ENCODE results near the gene SLC9A5.
A peak's percentile ranks its signal among the peaks of the same experiment; 100 is the strongest.

SLC9A5 gene, protein sequence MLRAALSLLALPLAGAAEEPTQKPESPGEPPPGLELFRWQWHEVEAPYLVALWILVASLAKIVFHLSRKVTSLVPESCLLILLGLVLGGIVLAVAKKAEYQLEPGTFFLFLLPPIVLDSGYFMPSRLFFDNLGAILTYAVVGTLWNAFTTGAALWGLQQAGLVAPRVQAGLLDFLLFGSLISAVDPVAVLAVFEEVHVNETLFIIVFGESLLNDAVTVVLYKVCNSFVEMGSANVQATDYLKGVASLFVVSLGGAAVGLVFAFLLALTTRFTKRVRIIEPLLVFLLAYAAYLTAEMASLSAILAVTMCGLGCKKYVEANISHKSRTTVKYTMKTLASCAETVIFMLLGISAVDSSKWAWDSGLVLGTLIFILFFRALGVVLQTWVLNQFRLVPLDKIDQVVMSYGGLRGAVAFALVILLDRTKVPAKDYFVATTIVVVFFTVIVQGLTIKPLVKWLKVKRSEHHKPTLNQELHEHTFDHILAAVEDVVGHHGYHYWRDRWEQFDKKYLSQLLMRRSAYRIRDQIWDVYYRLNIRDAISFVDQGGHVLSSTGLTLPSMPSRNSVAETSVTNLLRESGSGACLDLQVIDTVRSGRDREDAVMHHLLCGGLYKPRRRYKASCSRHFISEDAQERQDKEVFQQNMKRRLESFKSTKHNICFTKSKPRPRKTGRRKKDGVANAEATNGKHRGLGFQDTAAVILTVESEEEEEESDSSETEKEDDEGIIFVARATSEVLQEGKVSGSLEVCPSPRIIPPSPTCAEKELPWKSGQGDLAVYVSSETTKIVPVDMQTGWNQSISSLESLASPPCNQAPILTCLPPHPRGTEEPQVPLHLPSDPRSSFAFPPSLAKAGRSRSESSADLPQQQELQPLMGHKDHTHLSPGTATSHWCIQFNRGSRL

DNA sequence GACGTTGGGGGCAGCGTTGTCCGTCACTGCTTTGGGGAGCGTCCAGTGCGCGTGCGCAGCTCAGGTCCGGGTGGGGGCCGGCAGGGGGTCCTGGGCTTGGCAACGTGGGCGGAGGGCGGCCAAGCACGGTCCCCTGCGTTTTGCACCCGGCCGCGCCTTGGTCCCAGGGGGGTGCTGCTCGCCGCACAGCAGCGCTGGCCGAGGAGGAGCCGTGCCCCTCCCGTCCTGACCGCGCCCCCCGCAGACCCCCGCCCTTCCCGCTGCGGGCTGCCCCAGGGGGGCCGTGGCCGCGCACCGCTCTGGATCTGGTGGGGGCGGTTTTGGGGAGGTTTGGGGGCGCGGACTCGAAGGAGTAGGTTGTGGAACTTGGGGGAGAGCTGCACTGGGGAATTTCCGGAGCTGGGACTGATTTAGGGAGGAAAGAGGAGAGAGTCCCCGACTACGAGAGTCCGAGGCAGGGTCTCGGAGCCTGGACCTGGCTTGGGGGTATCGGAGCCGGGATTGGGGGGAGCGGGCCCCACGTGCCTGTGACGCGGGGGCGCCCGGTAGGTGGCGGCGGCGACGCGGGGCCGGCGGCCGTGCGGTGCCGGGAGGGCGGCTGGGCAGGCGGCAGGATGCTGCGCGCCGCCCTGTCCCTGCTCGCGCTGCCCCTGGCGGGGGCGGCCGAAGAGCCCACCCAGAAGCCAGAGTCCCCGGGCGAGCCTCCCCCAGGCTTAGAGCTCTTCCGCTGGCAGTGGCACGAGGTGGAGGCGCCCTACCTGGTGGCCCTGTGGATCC lies at the start of gene SLC9A5:
TSS of gene SLC9A5 (plus strand) at position 579 of the 777 bp plus-strand sequence. CDS start at position 615, 36 bp downstream.
- peak within 1 kb of the TSS; percentile 68 for H3K4me3 ChIP-seq (ENCODE audit: insufficient read length, low read depth)
- TF ChIP-seq YY1 (IDR thresholded peaks at IDR 0.05; ENCODE audit: insufficient read depth, insufficient read length) (no peak), ZNF274 (IDR thresholded peaks at IDR 0.05; ENCODE audit: low read depth, low read length) (no peak)

DNA sequence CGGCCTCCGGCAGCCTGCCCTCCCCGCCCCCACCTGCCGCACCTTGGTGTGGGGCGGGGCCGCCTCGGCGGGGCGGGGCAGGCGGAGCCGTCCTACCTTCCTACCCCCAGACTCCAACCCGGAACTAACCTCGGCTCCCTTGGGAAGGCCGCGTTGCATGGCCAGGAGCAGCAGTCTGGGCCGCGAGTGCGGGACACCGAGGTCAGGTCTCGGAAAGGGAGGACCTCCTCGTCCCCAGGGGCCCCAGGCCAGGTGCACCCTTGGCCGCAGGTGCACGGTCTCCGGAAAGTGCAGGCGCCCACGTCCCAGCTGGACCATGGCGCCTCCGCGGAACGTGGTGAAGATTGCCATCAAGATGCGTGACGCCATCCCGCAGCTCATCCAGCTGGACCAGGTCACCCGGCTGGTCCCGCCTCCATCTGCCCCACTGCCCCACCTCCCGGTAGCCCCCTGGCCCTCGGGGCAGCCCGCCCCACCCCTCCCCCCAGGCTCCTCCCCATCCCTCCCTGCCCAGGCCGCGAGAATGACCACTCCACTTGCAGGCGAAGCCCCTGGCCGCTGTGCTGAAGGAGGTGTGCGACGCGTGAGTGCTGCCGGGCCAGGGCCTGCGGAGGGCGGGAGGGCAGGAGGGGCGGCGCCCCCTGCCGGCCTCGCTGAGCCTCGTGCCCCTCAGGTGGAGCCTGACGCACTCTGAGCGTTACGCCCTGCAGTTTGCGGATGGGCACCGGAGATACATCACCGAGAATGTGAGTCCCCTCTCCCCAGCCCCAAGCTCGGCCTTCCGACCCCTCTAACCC lies 49.6 kb upstream of the SLC9A5 start, which contains the start of gene ELMO3:
TSS of gene ELMO3 (plus strand) at position 121 of the 797 bp plus-strand sequence. CDS start at position 317, 196 bp downstream.
- Histone ChIP-seq H3K36me3 (ENCODE audit: insufficient read depth, insufficient read length, low read length) (peaks cover 94% of the 10 kb centered on the region), H3K27me3 (ENCODE audit: insufficient read depth, insufficient read length) (no peaks in the 10 kb centered on the region), H3K9ac (ENCODE audit: insufficient read length, low read depth) (peak within 1 kb of the TSS; percentile 32), H3K4me1 (ENCODE audit: insufficient read depth, insufficient read length) (no peaks in the 10 kb centered on the region), H3K9me3 (ENCODE audit: insufficient read depth, low read length) (no peaks in the 10 kb centered on the region), H3K4me3 (ENCODE audit: insufficient read length, low read depth) (no peak within 1 kb of the TSS)
- DNase-seq (ENCODE audit: low read depth, low spot score): no peak
- TF ChIP-seq SUZ12 (IDR thresholded peaks at IDR 0.05; ENCODE audit: extremely low read depth, insufficient read depth, insufficient read length) (no peak), YY1 (IDR thresholded peaks at IDR 0.05; ENCODE audit: insufficient read depth, insufficient read length) (no peak), ZNF274 (IDR thresholded peaks at IDR 0.05; ENCODE audit: low read depth, low read length) (no peak)

More for the DNA sequence above, at the start of gene SLC9A5:
- H3K9me3 ChIP-seq (ENCODE audit: insufficient read depth, low read length): no peaks in the 10 kb centered on the region
- peak within 1 kb of the TSS; percentile 82 for H3K9ac ChIP-seq (ENCODE audit: insufficient read length, low read depth)
- peaks cover 34% of the 10 kb centered on the region for H3K4me1 ChIP-seq (ENCODE audit: insufficient read depth, insufficient read length)
- H3K27me3 ChIP-seq (ENCODE audit: insufficient read depth, insufficient read length): peaks cover 36% of the 10 kb centered on the region
- H3K36me3 ChIP-seq (ENCODE audit: insufficient read depth, insufficient read length, low read length): peaks cover 3% of the 10 kb centered on the region
- DNase-seq (ENCODE audit: low read depth, low spot score): no peak

DNA sequence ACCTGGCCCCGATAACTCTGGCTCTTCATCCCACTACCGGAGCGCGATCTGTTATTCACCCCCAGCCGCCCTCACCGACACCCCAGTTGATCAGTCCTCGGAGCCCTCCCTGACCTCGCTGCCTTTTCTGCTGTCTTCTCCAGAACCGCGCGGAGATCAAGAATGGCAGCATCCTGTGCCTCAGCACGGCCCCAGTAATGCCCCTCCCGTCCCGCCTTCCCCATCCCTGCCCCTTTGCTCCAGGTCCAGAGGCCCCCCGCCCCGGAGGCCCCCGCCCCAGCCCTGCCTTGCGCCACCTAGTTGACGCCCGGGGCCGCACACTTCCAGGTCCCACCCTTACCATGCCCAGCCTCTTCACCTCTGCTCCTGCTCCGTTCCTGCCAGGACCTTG lies 49.0 kb upstream of the SLC9A5 start:
- H3K27me3 ChIP-seq (ENCODE audit: insufficient read depth, insufficient read length): no peaks in the 10 kb centered on the region
- TF ChIP-seq SUZ12 (IDR thresholded peaks at IDR 0.05; ENCODE audit: extremely low read depth, insufficient read depth, insufficient read length) (no peak), YY1 (IDR thresholded peaks at IDR 0.05; ENCODE audit: insufficient read depth, insufficient read length) (no peak), ZNF274 (IDR thresholded peaks at IDR 0.05; ENCODE audit: low read depth, low read length) (no peak)
- H3K36me3 ChIP-seq (ENCODE audit: insufficient read depth, insufficient read length, low read length): peaks cover 92% of the 10 kb centered on the region
- H3K9ac ChIP-seq (ENCODE audit: insufficient read length, low read depth): no peak overlapping the region
- no peaks in the 10 kb centered on the region for H3K9me3 ChIP-seq (ENCODE audit: insufficient read depth, low read length)
- DNase-seq (ENCODE audit: low read depth, low spot score): no peak
- no peaks in the 10 kb centered on the region for H3K4me1 ChIP-seq (ENCODE audit: insufficient read depth, insufficient read length)
- no peak overlapping the region for H3K4me3 ChIP-seq (ENCODE audit: insufficient read length, low read depth)

DNA sequence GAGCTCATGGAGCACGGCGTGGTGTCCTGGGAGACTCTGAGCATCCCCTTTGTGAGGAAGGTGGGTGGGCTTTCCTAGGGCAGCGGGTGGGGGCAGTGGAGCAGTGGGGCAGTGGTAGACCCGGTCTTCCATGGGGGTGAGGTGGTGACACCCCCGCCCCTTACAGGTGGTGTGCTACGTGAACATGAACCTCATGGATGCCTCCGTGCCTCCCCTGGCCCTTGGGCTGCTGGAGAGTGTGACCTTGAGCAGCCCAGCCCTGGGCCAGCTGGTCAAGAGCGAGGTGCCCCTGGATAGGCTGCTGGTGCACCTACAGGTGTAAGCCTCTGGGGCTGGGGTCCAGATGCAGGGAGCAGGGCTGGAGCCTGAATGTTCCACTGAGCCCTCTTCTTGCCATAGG lies 48.3 kb upstream of the SLC9A5 start:
- Histone ChIP-seq H3K4me3 (ENCODE audit: insufficient read length, low read depth) (no peak overlapping the region), H3K36me3 (ENCODE audit: insufficient read depth, insufficient read length, low read length) (peaks cover 86% of the 10 kb centered on the region)

DNA sequence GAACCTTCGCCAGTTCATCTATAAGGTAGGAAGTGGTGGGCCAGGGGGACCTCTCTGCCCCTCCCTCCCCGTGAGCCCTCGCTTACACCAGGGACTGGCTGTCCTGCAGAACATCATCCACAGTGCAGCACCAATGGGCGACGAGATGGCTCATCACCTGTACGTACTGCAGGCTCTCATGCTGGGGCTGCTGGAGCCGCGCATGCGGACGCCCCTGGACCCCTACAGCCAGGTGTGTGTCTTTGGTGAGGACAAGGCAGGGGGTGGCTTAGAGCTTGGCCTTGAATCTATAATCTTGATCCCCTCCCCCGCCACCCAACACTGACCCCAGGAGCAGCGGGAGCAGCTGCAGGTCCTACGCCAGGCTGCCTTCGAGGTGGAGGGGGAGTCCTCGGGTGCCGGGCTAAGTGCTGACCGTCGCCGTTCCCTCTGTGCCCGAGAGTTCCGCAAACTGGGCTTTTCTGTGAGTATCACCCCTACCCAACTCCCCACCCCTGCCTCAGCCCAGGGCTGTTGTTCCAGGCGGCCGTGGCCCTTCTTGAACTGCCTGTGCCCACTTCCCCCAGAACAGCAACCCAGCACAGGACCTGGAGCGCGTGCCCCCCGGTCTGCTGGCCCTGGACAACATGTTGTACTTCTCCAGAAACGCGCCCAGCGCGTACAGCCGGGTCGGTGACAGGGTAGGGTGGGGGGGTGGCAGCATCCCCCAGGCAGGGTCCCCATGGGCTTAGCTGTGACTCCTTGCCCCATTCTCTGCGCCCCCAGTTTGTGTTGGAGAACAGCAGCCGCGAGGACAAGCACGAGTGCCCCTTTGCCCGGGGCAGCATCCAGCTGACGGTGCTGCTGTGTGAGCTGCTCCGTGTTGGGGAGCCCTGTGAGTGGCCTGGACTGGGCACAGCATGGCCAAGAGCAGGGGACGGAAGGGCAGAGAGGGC lies 47.1 kb upstream of the SLC9A5 start:
- DNase-seq (ENCODE audit: low read depth, low spot score): no peak
- H3K9me3 ChIP-seq (ENCODE audit: insufficient read depth, low read length): no peaks in the 10 kb centered on the region
- no peak for TF ChIP-seq ZNF274 (IDR thresholded peaks at IDR 0.05; ENCODE audit: low read depth, low read length)
- no peak for TF ChIP-seq SUZ12 (IDR thresholded peaks at IDR 0.05; ENCODE audit: extremely low read depth, insufficient read depth, insufficient read length)
- no peak for TF ChIP-seq YY1 (IDR thresholded peaks at IDR 0.05; ENCODE audit: insufficient read depth, insufficient read length)
- peaks cover 81% of the 10 kb centered on the region for H3K36me3 ChIP-seq (ENCODE audit: insufficient read depth, insufficient read length, low read length)
- no peaks in the 10 kb centered on the region for H3K27me3 ChIP-seq (ENCODE audit: insufficient read depth, insufficient read length)
- no peak overlapping the region for H3K4me3 ChIP-seq (ENCODE audit: insufficient read length, low read depth)
- H3K4me1 ChIP-seq (ENCODE audit: insufficient read depth, insufficient read length): peaks cover 5% of the 10 kb centered on the region
- no peak overlapping the region for H3K9ac ChIP-seq (ENCODE audit: insufficient read length, low read depth)

More for the DNA sequence above, 48.3 kb upstream of the SLC9A5 start:
- TF ChIP-seq SUZ12 (IDR thresholded peaks at IDR 0.05; ENCODE audit: extremely low read depth, insufficient read depth, insufficient read length) (no peak), ZNF274 (IDR thresholded peaks at IDR 0.05; ENCODE audit: low read depth, low read length) (no peak), YY1 (IDR thresholded peaks at IDR 0.05; ENCODE audit: insufficient read depth, insufficient read length) (no peak)
- DNase-seq (ENCODE audit: low read depth, low spot score): no peak
- H3K9ac ChIP-seq (ENCODE audit: insufficient read length, low read depth): no peak overlapping the region
- no peaks in the 10 kb centered on the region for H3K4me1 ChIP-seq (ENCODE audit: insufficient read depth, insufficient read length)
- H3K27me3 ChIP-seq (ENCODE audit: insufficient read depth, insufficient read length): no peaks in the 10 kb centered on the region
- H3K9me3 ChIP-seq (ENCODE audit: insufficient read depth, low read length): no peaks in the 10 kb centered on the region
